OCI-LY1 (cell line): Measurements from ENCODE around the gene DOCK2.
"Not testable (repeated sequence)": the region's sequence is repeated elsewhere in the genome, so short reads cannot be mapped to it uniquely, and the experiment has no call there.

ENCODE experiments used
- CTCF ChIP-seq: fragments of 200-600 bp; sonication (generic), shearing (Covaris generic); IDR thresholded peaks from 2 replicates; pipeline ENCODE4 v1.5.1; 2017; ENCODE audit warnings: mild to moderate bottlenecking, antibody characterized with exemption, low read length, moderate library complexity, mixed read lengths
- EZH2 ChIP-seq: fragments of 200-600 bp; sonication (generic), shearing (Covaris generic); IDR thresholded peaks from 2 replicates; pipeline ENCODE4 v1.8.0; 2017; ENCODE audit warnings: borderline replicate concordance, mixed run types, mild to moderate bottlenecking, antibody characterized with exemption, low read length, moderate library complexity, mixed read lengths

- TF ChIP-seq EZH2, CTCF: not testable (repeated sequence)
Observed at GRCh38 chr5:169808880-169809279, 171.8 kb downstream of the DOCK2 start.
